ENCODE results near the gene CLEC2A. TPM values are rescaled to one million over a fixed set of nuclear protein-coding genes. Genes with fewer than 3 reads are reported as not detected.
A peak's percentile ranks its signal among the peaks of the same experiment; 100 is the strongest.

Gene CLEC2A
- total RNA-seq, 1 donor: not detected

GRCh38 chr12:9940375-9940774, 8.2 kb upstream of the CLEC2A start:
- Histone ChIP-seq H3K27me3 (ENCODE audit: insufficient read depth, low read length) (no peaks in the 10 kb centered on the region), H3K9me3 (ENCODE audit: low read depth, low read length) (no peaks in the 10 kb centered on the region), H3K4me2 (ENCODE audit: insufficient read depth, low read length) (no peak overlapping the region), H3K4me3 (ENCODE audit: insufficient read depth, low read length) (no peak overlapping the region), H3K4me1 (ENCODE audit: insufficient read depth, low read length) (no peaks in the 10 kb centered on the region), H3K79me2 (ENCODE audit: insufficient read depth, low read length) (no peaks in the 10 kb centered on the region), H3K36me3 (ENCODE audit: insufficient read depth, low read length) (no peaks in the 10 kb centered on the region), H2AFZ (ENCODE audit: low read length) (no peak overlapping the region), H4K20me1 (ENCODE audit: insufficient read depth, low read length) (no peaks in the 10 kb centered on the region), H3K27ac (ENCODE audit: low read depth, low read length) (no peak overlapping the region)
- peak; percentile 38 for DNase-seq (ENCODE audit: insufficient read length, low spot score, missing footprints)
- TF ChIP-seq CTCF (IDR thresholded peaks at IDR 0.05; ENCODE audit: extremely low read depth, low read depth, low read length): peak; percentile 32

GRCh38 chr12:9936591-9936990, 4.4 kb upstream of the CLEC2A start:
- TF ChIP-seq CTCF (IDR thresholded peaks at IDR 0.05; ENCODE audit: extremely low read depth, low read depth, low read length): no peak
- no peaks in the 10 kb centered on the region for H3K36me3 ChIP-seq (ENCODE audit: insufficient read depth, low read length)
- H3K27ac ChIP-seq (ENCODE audit: low read depth, low read length): no peak overlapping the region
- no peaks in the 10 kb centered on the region for H3K79me2 ChIP-seq (ENCODE audit: insufficient read depth, low read length)
- H2AFZ ChIP-seq (ENCODE audit: low read length): no peak overlapping the region
- H3K4me2 ChIP-seq (ENCODE audit: insufficient read depth, low read length): no peak overlapping the region
- H3K9me3 ChIP-seq (ENCODE audit: low read depth, low read length): no peaks in the 10 kb centered on the region
- H3K27me3 ChIP-seq (ENCODE audit: insufficient read depth, low read length): no peaks in the 10 kb centered on the region
- DNase-seq (ENCODE audit: insufficient read length, low spot score, missing footprints): no peak
- H3K4me3 ChIP-seq (ENCODE audit: insufficient read depth, low read length): no peak overlapping the region
- no peaks in the 10 kb centered on the region for H3K4me1 ChIP-seq (ENCODE audit: insufficient read depth, low read length)
- no peaks in the 10 kb centered on the region for H4K20me1 ChIP-seq (ENCODE audit: insufficient read depth, low read length)

GRCh38 chr12:9935026-9935425, 2.9 kb upstream of the CLEC2A start:
- H3K4me1 ChIP-seq (ENCODE audit: insufficient read depth, low read length): no peaks in the 10 kb centered on the region
- H2AFZ ChIP-seq (ENCODE audit: low read length): no peak overlapping the region
- no peaks in the 10 kb centered on the region for H3K27me3 ChIP-seq (ENCODE audit: insufficient read depth, low read length)
- H3K27ac ChIP-seq (ENCODE audit: low read depth, low read length): no peak overlapping the region
- no peak overlapping the region for H3K4me3 ChIP-seq (ENCODE audit: insufficient read depth, low read length)
- H3K9me3 ChIP-seq (ENCODE audit: low read depth, low read length): no peaks in the 10 kb centered on the region
- H3K36me3 ChIP-seq (ENCODE audit: insufficient read depth, low read length): no peaks in the 10 kb centered on the region
- no peak overlapping the region for H3K4me2 ChIP-seq (ENCODE audit: insufficient read depth, low read length)
- no peaks in the 10 kb centered on the region for H4K20me1 ChIP-seq (ENCODE audit: insufficient read depth, low read length)
- DNase-seq (ENCODE audit: insufficient read length, low spot score, missing footprints): no peak
- TF ChIP-seq CTCF (IDR thresholded peaks at IDR 0.05; ENCODE audit: extremely low read depth, low read depth, low read length): no peak
- no peaks in the 10 kb centered on the region for H3K79me2 ChIP-seq (ENCODE audit: insufficient read depth, low read length)

- TF ChIP-seq CTCF (IDR thresholded peaks at IDR 0.05; ENCODE audit: extremely low read depth, low read depth, low read length): no peak
- no peak overlapping the region for H3K27ac ChIP-seq (ENCODE audit: low read depth, low read length)
- H3K4me2 ChIP-seq (ENCODE audit: insufficient read depth, low read length): no peak overlapping the region
- no peaks in the 10 kb centered on the region for H3K4me1 ChIP-seq (ENCODE audit: insufficient read depth, low read length)
- H3K27me3 ChIP-seq (ENCODE audit: insufficient read depth, low read length): no peaks in the 10 kb centered on the region
- H3K9me3 ChIP-seq (ENCODE audit: low read depth, low read length): no peaks in the 10 kb centered on the region
- no peak overlapping the region for H2AFZ ChIP-seq (ENCODE audit: low read length)
- H4K20me1 ChIP-seq (ENCODE audit: insufficient read depth, low read length): no peaks in the 10 kb centered on the region
- no peaks in the 10 kb centered on the region for H3K79me2 ChIP-seq (ENCODE audit: insufficient read depth, low read length)
- DNase-seq (ENCODE audit: insufficient read length, low spot score, missing footprints): no peak
- no peak overlapping the region for H3K4me3 ChIP-seq (ENCODE audit: insufficient read depth, low read length)
- no peaks in the 10 kb centered on the region for H3K36me3 ChIP-seq (ENCODE audit: insufficient read depth, low read length)
These were observed 1.8 kb upstream of the CLEC2A start for GRCh38 chr12:9933958-9934357.
